GM21723 (cell line): ENCODE data around the gene ZDHHC18.

Experiments
- ATAC-seq: cut with Tn5 transposase; IDR thresholded peaks from one replicate; pipeline ENCODE4 v1.9.1; 2021; ENCODE audit warnings: mild to moderate bottlenecking, moderate library complexity; ENCODE audit not compliant: unreplicated experiment

Gene ZDHHC18

GRCh38 chr1:26826261-26827105 lies at the start of gene ZDHHC18:
TSS of gene ZDHHC18 (plus strand) at chr1:26826688. CDS start at chr1:26826805, 117 bp downstream.
- peak; percentile 73 for ATAC-seq

- ATAC-seq: no peak
Observed at GRCh38 chr1:26779098-26779668, 47.3 kb upstream of the ZDHHC18 start.

DNA sequence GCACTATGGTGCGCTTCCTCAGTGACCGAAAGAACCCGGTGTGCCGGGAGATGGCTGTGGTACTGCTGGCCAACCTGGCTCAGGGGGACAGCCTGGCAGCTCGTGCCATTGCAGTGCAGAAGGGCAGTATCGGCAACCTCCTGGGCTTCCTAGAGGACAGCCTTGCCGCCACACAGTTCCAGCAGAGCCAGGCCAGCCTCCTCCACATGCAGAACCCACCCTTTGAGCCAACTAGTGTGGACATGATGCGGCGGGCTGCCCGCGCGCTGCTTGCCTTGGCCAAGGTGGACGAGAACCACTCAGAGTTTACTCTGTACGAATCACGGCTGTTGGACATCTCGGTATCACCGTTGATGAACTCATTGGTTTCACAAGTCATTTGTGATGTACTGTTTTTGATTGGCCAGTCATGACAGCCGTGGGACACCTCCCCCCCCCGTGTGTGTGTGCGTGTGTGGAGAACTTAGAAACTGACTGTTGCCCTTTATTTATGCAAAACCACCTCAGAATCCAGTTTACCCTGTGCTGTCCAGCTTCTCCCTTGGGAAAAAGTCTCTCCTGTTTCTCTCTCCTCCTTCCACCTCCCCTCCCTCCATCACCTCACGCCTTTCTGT lies 46.0 kb upstream of the ZDHHC18 start:
- ATAC-seq: no peak

DNA sequence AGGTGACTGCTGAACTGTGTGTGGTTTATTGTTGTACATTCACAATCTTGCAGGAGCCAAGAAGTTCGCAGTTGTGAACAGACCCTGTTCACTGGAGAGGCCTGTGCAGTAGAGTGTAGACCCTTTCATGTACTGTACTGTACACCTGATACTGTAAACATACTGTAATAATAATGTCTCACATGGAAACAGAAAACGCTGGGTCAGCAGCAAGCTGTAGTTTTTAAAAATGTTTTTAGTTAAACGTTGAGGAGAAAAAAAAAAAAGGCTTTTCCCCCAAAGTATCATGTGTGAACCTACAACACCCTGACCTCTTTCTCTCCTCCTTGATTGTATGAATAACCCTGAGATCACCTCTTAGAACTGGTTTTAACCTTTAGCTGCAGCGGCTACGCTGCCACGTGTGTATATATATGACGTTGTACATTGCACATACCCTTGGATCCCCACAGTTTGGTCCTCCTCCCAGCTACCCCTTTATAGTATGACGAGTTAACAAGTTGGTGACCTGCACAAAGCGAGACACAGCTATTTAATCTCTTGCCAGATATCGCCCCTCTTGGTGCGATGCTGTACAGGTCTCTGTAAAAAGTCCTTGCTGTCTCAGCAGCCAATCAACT lies 45.2 kb upstream of the ZDHHC18 start:
- ATAC-seq: no peak

- no peak for ATAC-seq
Observed at GRCh38 chr1:26782521-26783212, 43.8 kb upstream of the ZDHHC18 start.

- ATAC-seq: no peak
Observed at GRCh38 chr1:26783646-26784022, 42.9 kb upstream of the ZDHHC18 start.

DNA sequence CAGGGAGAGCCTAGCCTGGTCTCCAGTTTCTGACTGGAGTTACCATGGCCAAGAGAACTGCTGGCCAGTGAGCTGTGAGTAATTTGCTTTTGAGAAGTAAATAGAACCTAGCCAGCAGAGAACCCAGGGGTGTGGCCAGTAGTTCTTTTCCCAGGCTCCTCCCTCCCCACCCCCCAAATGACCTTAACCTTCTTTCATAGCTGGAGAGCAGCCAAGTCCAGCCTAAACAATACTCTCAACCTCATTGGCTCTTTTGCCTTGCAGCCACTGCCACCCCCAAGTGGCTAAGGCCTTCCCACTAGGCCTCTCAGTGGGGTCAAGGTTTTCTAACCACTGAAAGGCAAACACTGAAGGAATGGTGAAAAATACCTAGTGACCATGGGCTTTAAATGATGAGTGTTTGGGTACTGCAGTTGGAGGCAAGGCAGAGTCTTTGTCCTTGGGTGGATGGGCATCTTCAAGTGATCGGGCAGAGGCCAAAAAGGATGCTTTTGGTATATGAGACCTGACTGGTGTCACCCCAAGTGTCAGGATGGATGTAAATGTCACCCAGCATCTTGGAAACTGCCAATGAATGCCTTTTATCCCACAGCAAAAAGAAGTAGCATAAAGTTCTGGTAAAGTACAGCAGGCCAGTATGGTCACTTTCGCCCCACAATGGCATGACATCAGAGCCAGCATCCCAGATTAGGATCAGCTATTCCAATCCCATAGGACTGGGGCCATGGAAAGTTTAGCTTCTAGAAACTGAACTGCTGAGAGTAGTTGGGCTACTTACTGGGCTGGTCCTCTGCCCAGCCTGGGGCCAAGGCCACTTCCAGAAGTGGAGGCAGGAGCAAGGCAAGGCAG lies 42.2 kb upstream of the ZDHHC18 start:
- ATAC-seq: no peak

DNA sequence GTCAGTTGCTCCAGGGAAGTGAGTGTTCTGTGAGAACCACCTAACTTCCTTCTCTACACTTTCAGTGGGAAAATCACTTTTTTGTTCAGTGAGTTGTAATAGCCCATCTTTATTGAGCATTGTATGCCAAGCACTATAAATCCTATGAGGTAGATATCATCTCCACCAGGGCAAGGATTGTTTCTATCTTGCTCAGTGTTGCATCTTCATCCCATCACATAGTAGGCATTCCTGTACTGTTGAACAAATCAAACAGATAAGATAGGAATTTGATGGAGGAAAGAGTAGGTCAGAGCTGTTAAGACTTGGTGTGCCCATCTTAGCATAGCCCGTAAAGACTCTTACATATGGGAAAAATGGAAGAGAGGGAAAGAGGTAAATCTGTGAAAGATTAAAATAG lies 41.6 kb upstream of the ZDHHC18 start:
- ATAC-seq: no peak

- no peak for ATAC-seq
Observed at GRCh38 chr1:26785611-26786436, 40.7 kb upstream of the ZDHHC18 start.

DNA sequence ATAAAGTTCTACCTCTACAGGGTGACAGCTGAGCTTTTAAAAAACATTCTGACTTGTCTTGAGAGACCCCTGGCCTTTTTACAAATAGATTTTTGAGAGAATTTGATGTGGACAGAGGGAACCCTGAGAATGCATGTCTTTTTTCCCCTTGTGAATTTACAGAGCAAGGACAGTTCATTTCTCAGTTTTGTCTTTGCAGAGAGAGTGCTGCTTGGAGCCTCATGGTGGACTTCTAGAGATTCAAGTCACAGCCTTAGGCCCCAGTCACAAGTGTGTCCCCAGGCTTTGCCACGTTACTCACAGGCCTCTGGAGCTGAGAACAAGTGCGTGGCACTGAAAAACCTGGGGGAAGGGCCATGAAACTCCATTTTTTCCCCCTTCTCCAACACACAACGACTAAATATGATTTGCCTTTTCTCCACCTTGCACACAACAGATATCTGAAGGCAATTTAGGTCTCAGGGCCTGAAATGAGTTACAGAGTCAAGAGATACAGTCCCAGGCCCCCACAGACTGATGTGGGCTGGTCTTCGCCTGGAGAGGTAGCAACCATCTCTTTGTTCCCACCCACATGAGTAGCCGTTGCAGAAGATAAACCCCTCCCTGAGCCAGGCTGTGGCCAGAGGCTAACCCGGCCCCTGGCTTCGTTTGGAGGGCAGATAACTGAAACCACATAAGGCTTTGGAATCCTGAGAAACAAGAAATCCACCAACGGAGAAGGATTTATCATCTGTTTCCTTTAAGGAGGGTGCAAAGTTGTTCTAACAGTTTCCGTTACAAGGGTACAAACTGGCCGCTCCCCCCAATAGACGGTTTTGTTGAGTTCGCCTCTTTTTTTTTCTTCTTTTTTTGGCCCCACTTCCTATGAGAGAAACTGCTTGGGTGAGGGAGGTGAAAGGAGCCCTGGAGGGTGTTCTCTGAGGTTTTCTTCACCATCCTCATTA lies 39.8 kb upstream of the ZDHHC18 start:
- ATAC-seq: peak; percentile 26

- peak; percentile 45 for ATAC-seq
Observed at GRCh38 chr1:26787381-26787705, 39.1 kb upstream of the ZDHHC18 start.

- ATAC-seq: peak; percentile 63
Observed at GRCh38 chr1:26787706-26788514, 38.6 kb upstream of the ZDHHC18 start, which contains the start of gene PIGV. TSS of gene PIGV (plus strand) at chr1:26787950. CDS start at chr1:26790816, 2,866 bp downstream.

- ATAC-seq: no peak
Observed at GRCh38 chr1:26788515-26788785, 38.0 kb upstream of the ZDHHC18 start.

- ATAC-seq: peak; percentile 32
Observed at GRCh38 chr1:26788836-26789611, 37.5 kb upstream of the ZDHHC18 start.

DNA sequence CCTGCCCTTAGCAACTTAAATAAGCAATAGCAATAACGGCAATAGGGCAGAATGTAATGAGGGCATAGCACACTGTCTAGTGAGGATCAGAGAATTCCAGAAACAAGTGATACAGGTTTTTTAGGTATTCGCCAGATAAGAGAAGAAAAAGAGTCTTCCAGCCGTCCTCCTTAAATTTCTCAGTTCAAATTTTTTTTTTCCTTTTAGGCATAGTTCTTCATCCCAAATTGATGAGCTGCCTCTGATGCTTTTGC lies 36.9 kb upstream of the ZDHHC18 start:
- no peak for ATAC-seq

- no peak for ATAC-seq
Observed at GRCh38 chr1:26789931-26790330, 36.6 kb upstream of the ZDHHC18 start.

- no peak for ATAC-seq
Observed at GRCh38 chr1:26790551-26790953, 35.9 kb upstream of the ZDHHC18 start.
